Mesodermal cell (in vitro differentiated cells): ENCODE measurements around the gene SPATA18.
"Not testable (repeated sequence)": the region's sequence is repeated elsewhere in the genome, so short reads cannot be mapped to it uniquely, and the experiment has no call there.

Experiments
- H3K27ac ChIP-seq: 2 replicates; pipeline ENCODE4 v1.7.0; 2013; ENCODE audit warnings: mild to moderate bottlenecking, low read depth, low read length, moderate library complexity; ENCODE audit not compliant: severe bottlenecking
- H3K36me3 ChIP-seq: 2 replicates; pipeline ENCODE4 v1.7.1; 2013; ENCODE audit warnings: mild to moderate bottlenecking, low read length, moderate library complexity; ENCODE audit not compliant: control insufficient read depth, insufficient read depth
- H3K4me1 ChIP-seq: one replicate; pipeline ENCODE4 v1.7.1; 2013; ENCODE audit warnings: mild to moderate bottlenecking, low read length; ENCODE audit not compliant: insufficient read depth, control insufficient read depth, poor library complexity, severe bottlenecking
- H3K4me3 ChIP-seq: 2 replicates; pipeline ENCODE4 v1.7.0; 2013; ENCODE audit warnings: low read length, control low read depth, mild to moderate bottlenecking; ENCODE audit not compliant: insufficient read depth, poor library complexity, severe bottlenecking; ENCODE audit errors: extremely low read depth
- H3K9me3 ChIP-seq: 2 replicates; pipeline ENCODE4 v1.7.1; 2013; ENCODE audit warnings: mild to moderate bottlenecking, low read length, moderate library complexity; ENCODE audit not compliant: control insufficient read depth
- WGBS, 2 experiments: methylation state at CpG; one replicate each; pipeline ENCODE4 v1.1.5; 2013; ENCODE audit warnings: missing lambda C conversion rate in 2 of 2; ENCODE audit not compliant: insufficient coverage in 2 of 2; 5-methylcytosine and 5-hydroxymethylcytosine counted together

The SPATA18 gene

DNA sequence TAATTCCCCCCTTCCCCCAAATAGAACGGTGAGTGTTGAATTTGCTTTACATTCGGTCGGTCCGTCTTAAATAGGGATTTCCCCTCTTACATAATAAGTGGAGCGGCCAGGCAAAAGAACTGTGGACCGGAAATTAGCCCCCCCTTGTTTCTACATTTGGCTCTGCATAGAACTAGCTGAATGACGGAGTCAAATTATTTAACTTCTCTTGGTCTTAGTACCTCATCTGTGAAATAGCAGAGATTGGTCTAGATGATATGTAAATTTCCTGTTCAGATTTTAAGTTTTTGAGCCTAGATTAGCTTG is 1.3 kb downstream of the SPATA18 start:
- peak overlapping the region; percentile 66 for H3K4me3 ChIP-seq
- H3K9me3 ChIP-seq: no peaks in the 10 kb centered on the region

DNA sequence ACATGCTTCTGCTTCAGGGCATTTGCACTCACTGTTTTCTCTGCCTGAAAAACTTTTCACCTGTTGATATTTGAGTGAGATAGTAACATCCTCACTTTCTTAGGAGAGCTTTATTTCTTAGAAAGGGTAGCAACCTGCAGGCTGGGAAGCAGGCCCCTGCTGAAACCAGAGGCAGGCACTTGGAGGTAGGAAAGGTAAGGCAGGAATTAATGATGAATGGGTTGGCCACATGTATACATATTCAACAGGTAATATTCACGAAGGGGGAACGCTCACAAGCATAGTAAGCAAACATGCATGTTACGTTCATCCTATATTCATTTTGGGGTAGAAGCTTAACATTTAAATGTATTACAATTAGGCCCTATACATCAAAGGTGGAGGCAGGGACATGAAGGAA is 3.1 kb downstream of the SPATA18 start:
- Histone ChIP-seq H3K36me3 (no peaks in the 10 kb centered on the region), H3K4me3 (no peak overlapping the region), H3K4me1 (peaks cover 9% of the 10 kb centered on the region), H3K9me3 (no peaks in the 10 kb centered on the region), H3K27ac (no peak overlapping the region)
- 88 to 100% methylated on average over 1 to 3 of the region's 3 CpGs for WGBS, 2 experiments

More for the DNA sequence above, 1.3 kb downstream of the SPATA18 start:
- WGBS, 2 experiments: 51 to 80% methylated on average over 1 to 5 of the region's 7 CpGs
- H3K27ac ChIP-seq: no peak overlapping the region
- no peaks in the 10 kb centered on the region for H3K36me3 ChIP-seq
- H3K4me1 ChIP-seq: peaks cover 9% of the 10 kb centered on the region

GRCh38 chr4:52057196-52057595 is 6.1 kb downstream of the SPATA18 start:
- H3K4me1 ChIP-seq: peaks cover 8% of the 10 kb centered on the region
- no peaks in the 10 kb centered on the region for H3K9me3 ChIP-seq

GRCh38 chr4:52058275-52058674 is 7.2 kb downstream of the SPATA18 start:
- Histone ChIP-seq H3K4me3 (no peak overlapping the region), H3K36me3 (no peaks in the 10 kb centered on the region), H3K9me3 (no peaks in the 10 kb centered on the region), H3K27ac (no peak overlapping the region), H3K4me1 (no peaks in the 10 kb centered on the region)
- WGBS, 2 experiments: 100% methylated on average over 1 of the region's 1 CpG

More at GRCh38 chr4:52057196-52057595, 6.1 kb downstream of the SPATA18 start:
- Histone ChIP-seq H3K36me3 (no peaks in the 10 kb centered on the region), H3K27ac (no peak overlapping the region), H3K4me3 (no peak overlapping the region)

GRCh38 chr4:52059372-52059771 is 8.3 kb downstream of the SPATA18 start:
- Histone ChIP-seq H3K36me3 (no peaks in the 10 kb centered on the region), H3K4me1 (no peaks in the 10 kb centered on the region), H3K9me3 (no peaks in the 10 kb centered on the region), H3K4me3 (no peak overlapping the region), H3K27ac (no peak overlapping the region)
- WGBS, 2 experiments: 100% methylated on average over 2 of the region's 3 CpGs; no CpG with 5 or more reads in 1 of the 2 experiments

- Histone ChIP-seq H3K4me3 (no peak overlapping the region), H3K9me3 (no peaks in the 10 kb centered on the region), H3K36me3 (no peaks in the 10 kb centered on the region), H3K27ac (no peak overlapping the region), H3K4me1 (no peaks in the 10 kb centered on the region)
- 100% methylated on average over 1 of the region's 1 CpG; no CpG with 5 or more reads in 1 of the 2 experiments for WGBS, 2 experiments
Measured at GRCh38 chr4:52069571-52069970, 18.5 kb downstream of the SPATA18 start.

DNA sequence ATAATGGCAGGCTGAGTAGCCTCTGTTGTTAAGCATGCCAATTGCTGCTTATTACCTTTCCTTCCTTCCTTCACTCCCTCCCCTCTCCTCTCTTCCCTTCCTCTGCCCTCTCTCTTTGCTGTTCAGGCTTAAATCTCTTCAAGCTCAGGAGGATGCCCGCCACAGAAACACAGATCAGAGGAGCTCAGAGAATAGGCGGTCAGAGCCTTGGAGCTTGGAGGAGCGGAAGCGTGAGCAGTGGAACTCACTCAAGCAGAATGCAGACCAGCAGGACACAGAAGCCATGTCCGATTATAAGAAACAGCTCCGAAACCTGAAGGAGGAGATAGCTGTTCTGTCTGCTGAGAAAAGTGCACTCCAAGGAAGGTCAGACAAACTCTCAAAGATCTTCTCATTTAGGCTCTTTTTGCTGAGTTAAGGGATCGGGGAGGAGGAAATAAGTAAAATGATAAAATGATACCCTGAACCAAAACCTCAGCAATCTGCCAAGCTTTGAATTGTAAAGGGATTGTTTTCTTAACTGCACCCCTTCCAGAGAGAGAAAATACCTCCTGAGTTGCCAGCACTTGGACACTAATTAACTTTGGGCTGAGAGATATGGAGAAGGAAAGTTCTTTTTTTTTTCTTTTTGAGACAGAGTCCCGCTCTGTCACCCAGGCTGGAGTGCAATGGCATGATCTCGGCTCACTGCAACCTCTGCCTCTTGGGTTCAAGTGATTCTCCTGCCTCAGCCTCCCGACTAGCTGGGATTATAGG is 20.9 kb downstream of the SPATA18 start:
- WGBS, 2 experiments: 85 to 91% methylated on average over 6 to 8 of the region's 10 CpGs

DNA sequence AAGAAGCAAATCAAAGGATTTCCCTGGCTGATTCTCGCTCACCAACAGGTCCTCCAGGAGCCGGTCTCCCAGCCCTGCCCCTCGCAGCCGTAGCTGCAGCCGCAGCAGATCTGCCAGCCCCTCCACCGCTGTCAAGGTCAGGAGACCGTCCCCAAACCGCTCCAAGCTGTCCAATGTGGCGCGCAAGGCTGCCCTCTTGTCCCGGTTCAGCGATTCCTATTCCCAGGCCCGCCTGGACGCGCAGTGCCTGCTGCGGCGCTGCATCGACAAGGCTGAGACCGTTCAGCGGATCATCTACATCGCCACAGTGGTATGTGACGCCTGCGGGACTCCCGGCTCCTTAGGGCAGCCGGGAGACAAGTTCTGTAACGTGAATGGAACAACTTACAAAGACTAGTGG is 25.6 kb downstream of the SPATA18 start:
- no peaks in the 10 kb centered on the region for H3K4me1 ChIP-seq
- H3K9me3 ChIP-seq: no peaks in the 10 kb centered on the region
- H3K4me3 ChIP-seq: peak overlapping the region; percentile 9
- 6 to 13% methylated on average over 21 to 24 of the region's 26 CpGs for WGBS, 2 experiments
- no peaks in the 10 kb centered on the region for H3K36me3 ChIP-seq
- H3K27ac ChIP-seq: no peak overlapping the region

More for the DNA sequence above, 20.9 kb downstream of the SPATA18 start:
- Histone ChIP-seq H3K4me3 (no peak overlapping the region), H3K36me3 (no peaks in the 10 kb centered on the region), H3K4me1 (no peaks in the 10 kb centered on the region), H3K27ac (no peak overlapping the region), H3K9me3 (no peaks in the 10 kb centered on the region)

DNA sequence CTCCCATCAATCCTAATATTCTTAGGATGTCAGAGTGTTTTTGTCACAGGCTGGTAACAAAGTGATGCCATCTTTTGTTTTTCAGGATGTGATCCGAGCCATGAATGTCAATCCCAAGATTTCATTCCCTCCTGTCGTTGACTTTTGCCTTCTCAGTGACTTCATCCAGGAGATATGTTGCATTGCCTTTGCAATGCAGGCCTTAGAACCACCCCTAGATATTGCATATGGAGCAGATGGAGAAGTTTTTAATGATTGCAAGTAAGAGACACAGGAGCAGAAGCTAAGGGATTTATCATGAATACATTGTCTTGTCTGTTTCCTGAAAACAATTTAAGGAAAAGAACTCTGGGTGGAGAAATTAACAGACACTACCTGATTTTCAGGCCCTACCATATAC is 28.6 kb downstream of the SPATA18 start:
- no peaks in the 10 kb centered on the region for H3K36me3 ChIP-seq
- WGBS, 2 experiments: 60% methylated on average over 1 of the region's 2 CpGs; no CpG with 5 or more reads in 1 of the 2 experiments
- H3K4me1 ChIP-seq: no peaks in the 10 kb centered on the region
- H3K4me3 ChIP-seq: no peak overlapping the region
- no peaks in the 10 kb centered on the region for H3K9me3 ChIP-seq
- H3K27ac ChIP-seq: no peak overlapping the region

- Histone ChIP-seq H3K4me3 (no peak overlapping the region), H3K9me3 (no peaks in the 10 kb centered on the region), H3K27ac (no peak overlapping the region), H3K4me1 (no peaks in the 10 kb centered on the region), H3K36me3 (no peaks in the 10 kb centered on the region)
Measured at GRCh38 chr4:52081216-52081615, 30.1 kb downstream of the SPATA18 start.

GRCh38 chr4:52086425-52086824 is 35.3 kb downstream of the SPATA18 start:
- not testable (repeated sequence) for H3K9me3 ChIP-seq, H3K4me1 ChIP-seq, H3K27ac ChIP-seq, H3K4me3 ChIP-seq, H3K36me3 ChIP-seq
- no CpG with 5 or more reads among the region's 1 CpG for WGBS, 2 experiments
